H9 (cell line): ENCODE measurements around the gene ZNF362. TPM values are rescaled to one million over a fixed set of nuclear protein-coding genes. Genes with fewer than 3 reads are reported as not detected.

ENCODE experiments used
- DNase-seq: peaks from one replicate; pipeline ENCODE4 v3.0.0-alpha.2; 2017
- H2AFZ ChIP-seq: one replicate; pipeline ENCODE4 v1.6.1; 2013; ENCODE audit warnings: mild to moderate bottlenecking, low read length, control low read depth, moderate library complexity
- H2AK5ac ChIP-seq: 2 replicates; pipeline ENCODE4 v1.6.1; 2013; ENCODE audit warnings: low read length, control low read depth, mixed read lengths; ENCODE audit not compliant: insufficient read length
- H2BK120ac ChIP-seq: one replicate; pipeline ENCODE4 v1.6.1; 2013; ENCODE audit warnings: low read depth, mild to moderate bottlenecking, low read length, control low read depth, inconsistent platforms; ENCODE audit not compliant: poor library complexity, severe bottlenecking
- H2BK12ac ChIP-seq: 2 replicates; pipeline ENCODE4 v1.6.1; 2013; ENCODE audit warnings: low read length, control low read depth, mixed read lengths, low read depth; ENCODE audit not compliant: insufficient read length
- H2BK15ac ChIP-seq: 2 replicates; pipeline ENCODE4 v1.6.1; 2013; ENCODE audit warnings: low read depth, low read length, control low read depth
- H2BK20ac ChIP-seq: one replicate; pipeline ENCODE4 v1.6.1; 2013; ENCODE audit warnings: low read depth, mild to moderate bottlenecking, low read length, control low read depth, inconsistent platforms; ENCODE audit not compliant: poor library complexity, severe bottlenecking
- H2BK5ac ChIP-seq: 2 replicates; pipeline ENCODE4 v1.6.1; 2013; ENCODE audit warnings: low read length, control low read depth, mixed read lengths; ENCODE audit not compliant: insufficient read length
- H3K14ac ChIP-seq: 2 replicates; pipeline ENCODE4 v1.6.1; 2013; ENCODE audit warnings: low read length, control low read depth; ENCODE audit not compliant: insufficient read depth
- H3K18ac ChIP-seq: 2 replicates; pipeline ENCODE4 v1.6.1; 2013; ENCODE audit warnings: low read depth, mild to moderate bottlenecking, mixed read lengths, low read length, control low read depth; ENCODE audit not compliant: insufficient read length
- H3K23ac ChIP-seq: 2 replicates; pipeline ENCODE4 v1.6.1; 2013; ENCODE audit warnings: low read length, control low read depth, mixed read lengths, low read depth; ENCODE audit not compliant: insufficient read length
- H3K23me2 ChIP-seq: 2 replicates; pipeline ENCODE4 v1.6.1; 2013; ENCODE audit warnings: low read depth, mild to moderate bottlenecking, mixed read lengths, low read length, control low read depth; ENCODE audit not compliant: insufficient read length, poor library complexity, severe bottlenecking
- H3K27ac ChIP-seq: 2 replicates; pipeline ENCODE4 v1.5.1; 2013; ENCODE audit warnings: low read length, control low read depth, mixed read lengths, low read depth; ENCODE audit not compliant: insufficient read length
- H3K27me3 ChIP-seq: 2 replicates; pipeline ENCODE4 v1.6.1; 2013; ENCODE audit warnings: low read length, control low read depth, inconsistent platforms; ENCODE audit not compliant: insufficient read depth
- H3K4ac ChIP-seq: 2 replicates; pipeline ENCODE4 v1.6.1; 2013; ENCODE audit warnings: low read depth, mild to moderate bottlenecking, control low read depth, inconsistent platforms, low read length, moderate library complexity
- H3K4me1 ChIP-seq: 2 replicates; pipeline ENCODE4 v1.6.1; 2013; ENCODE audit warnings: low read length, control low read depth, inconsistent platforms; ENCODE audit not compliant: insufficient read depth
- H3K4me2 ChIP-seq: 2 replicates; pipeline ENCODE4 v1.6.1; 2013; ENCODE audit warnings: low read length, control low read depth, mixed read lengths; ENCODE audit not compliant: insufficient read length, insufficient read depth
- H3K56ac ChIP-seq: 2 replicates; pipeline ENCODE4 v1.6.1; 2013; ENCODE audit warnings: low read depth, mild to moderate bottlenecking, mixed read lengths, low read length, control low read depth; ENCODE audit not compliant: insufficient read length
- H3K79me1 ChIP-seq: 2 replicates; pipeline ENCODE4 v1.6.1; 2013; ENCODE audit warnings: low read depth, mild to moderate bottlenecking, moderate library complexity, low read length, control low read depth, inconsistent platforms; ENCODE audit not compliant: insufficient read depth, poor library complexity, severe bottlenecking
- H3K79me2 ChIP-seq: 2 replicates; pipeline ENCODE4 v1.6.1; 2013; ENCODE audit warnings: low read length, control low read depth, inconsistent platforms; ENCODE audit not compliant: insufficient read depth
- H3K9ac ChIP-seq: 2 replicates; pipeline ENCODE4 v1.6.1; 2013; ENCODE audit warnings: low read length, control low read depth, mixed read lengths; ENCODE audit not compliant: insufficient read length; ENCODE audit errors: extremely low read depth
- H3K9me3 ChIP-seq: one replicate; pipeline ENCODE4 v1.6.1; 2013; ENCODE audit warnings: low read depth, low read length, inconsistent platforms; ENCODE audit not compliant: control insufficient read depth
- H3T11ph ChIP-seq: one replicate; pipeline ENCODE4 v1.6.1; 2013; ENCODE audit warnings: mild to moderate bottlenecking, low read length, control low read depth, inconsistent platforms
- H4K20me1 ChIP-seq: one replicate; pipeline ENCODE4 v1.6.1; 2013; ENCODE audit not compliant: control insufficient read depth, insufficient read length, insufficient read depth
- H4K5ac ChIP-seq: 2 replicates; pipeline ENCODE4 v1.6.1; 2013; ENCODE audit warnings: low read depth, mild to moderate bottlenecking, mixed read lengths, low read length, control low read depth; ENCODE audit not compliant: insufficient read length
- H4K8ac ChIP-seq: replicated peaks from 2 replicates; pipeline ENCODE4 v1.6.1; 2013; ENCODE audit warnings: low read length, control low read depth, mixed read lengths, low read depth; ENCODE audit not compliant: insufficient read length
- H4K91ac ChIP-seq: 2 replicates; pipeline ENCODE4 v1.6.1; 2013; ENCODE audit warnings: low read depth, mild to moderate bottlenecking, moderate library complexity, mixed read lengths, low read length, control low read depth; ENCODE audit not compliant: insufficient read length
- H3K27ac Mint-ChIP-seq, 3 experiments: 2 replicates in 2 of 3; 3 replicates in 1 of 3; pipeline ENCODE4 v1.8.0; 2020 to 2021; ENCODE audit warnings: mixed read lengths in 3 of 3, mild to moderate bottlenecking in 1 of 3, moderate library complexity in 1 of 3
- H3K27me3 Mint-ChIP-seq: 2 replicates; pipeline ENCODE4 v1.8.0; 2021; ENCODE audit warnings: low read depth, mild to moderate bottlenecking, moderate library complexity, mixed read lengths
- H3K36me3 Mint-ChIP-seq, 3 experiments: 2 replicates in 2 of 3; 3 replicates in 1 of 3; pipeline ENCODE4 v1.8.0; 2020 to 2021; ENCODE audit warnings: low read depth in 3 of 3, mixed read lengths in 3 of 3; ENCODE audit not compliant: insufficient read depth in 1 of 3
- H3K4me1 Mint-ChIP-seq, 2 experiments: 2 replicates each; pipeline ENCODE4 v1.8.0; 2020; ENCODE audit warnings: mixed read lengths in 2 of 2
- H3K4me3 Mint-ChIP-seq, 2 experiments: 2 replicates in 1 of 2; 3 replicates in 1 of 2; pipeline ENCODE4 v1.8.0; 2020 to 2021; ENCODE audit warnings: mild to moderate bottlenecking in 2 of 2, mixed read lengths in 2 of 2, moderate library complexity in 1 of 2
- H3K9me3 Mint-ChIP-seq, 2 experiments: 2 replicates in 1 of 2; 3 replicates in 1 of 2; pipeline ENCODE4 v1.8.0; 2020; ENCODE audit warnings: mild to moderate bottlenecking in 2 of 2, mixed read lengths in 2 of 2, moderate library complexity in 1 of 2
- WGBS: extraction: QIAGEN DNeasy Blood & Tissue Kit; methylation state at CpG from one replicate; pipeline ENCODE4 v1.1.7; 2013; ENCODE audit warnings: missing lambda C conversion rate, low lambda C conversion rate, mixed read lengths; ENCODE audit not compliant: insufficient read length; ENCODE audit errors: extremely low coverage; 5-methylcytosine and 5-hydroxymethylcytosine counted together
- total RNA-seq: library from RNA; stranded (reverse); gene quantifications from 2 replicates; pipeline ENCODE4 v1.2.1, GENCODE V29; 2021
- TF ChIP-seq, protein P1 (sequence below): fragments of 200-600 bp; sonication (generic); conservative IDR thresholded peaks from 3 replicates; pipeline ENCODE4 v1.8.0; 2021; ENCODE audit warnings: antibody characterized with exemption, mild to moderate bottlenecking

ZNF362 gene
- total RNA-seq, 1 experiment from 2014 or later, result 18.7 TPM

DNA sequence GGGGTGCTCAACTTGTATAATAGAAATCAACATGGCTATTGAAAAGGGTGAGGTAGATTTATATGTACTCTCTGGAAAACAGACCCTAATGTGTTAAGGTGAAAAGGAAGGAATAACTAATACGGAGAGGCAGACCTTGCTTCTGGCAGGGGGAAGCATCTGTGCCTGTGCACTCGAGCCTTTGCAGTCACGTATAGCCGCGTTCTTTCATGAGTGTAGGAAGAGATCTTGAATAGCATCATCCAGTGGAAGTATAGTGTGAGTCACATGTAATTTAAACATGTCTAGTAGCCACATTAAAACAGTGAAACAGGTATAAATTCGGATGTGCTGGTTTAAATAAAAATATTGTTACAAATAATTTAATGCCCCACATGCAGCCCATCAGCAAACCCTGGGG lies 61.7 kb downstream of the ZNF362 start:
- no CpG with 5 or more reads among the region's 6 CpGs for WGBS
- H3K23ac ChIP-seq, result no peak overlapping the region
- no peak overlapping the region for H2AFZ ChIP-seq
- no peak overlapping the region for H2BK20ac ChIP-seq
- no peak overlapping the region for H4K91ac ChIP-seq
- H3K27ac Mint-ChIP-seq, result no peak overlapping the region
- no peaks in the 10 kb centered on the region for H4K20me1 ChIP-seq
- TF ChIP-seq, protein P1, sequence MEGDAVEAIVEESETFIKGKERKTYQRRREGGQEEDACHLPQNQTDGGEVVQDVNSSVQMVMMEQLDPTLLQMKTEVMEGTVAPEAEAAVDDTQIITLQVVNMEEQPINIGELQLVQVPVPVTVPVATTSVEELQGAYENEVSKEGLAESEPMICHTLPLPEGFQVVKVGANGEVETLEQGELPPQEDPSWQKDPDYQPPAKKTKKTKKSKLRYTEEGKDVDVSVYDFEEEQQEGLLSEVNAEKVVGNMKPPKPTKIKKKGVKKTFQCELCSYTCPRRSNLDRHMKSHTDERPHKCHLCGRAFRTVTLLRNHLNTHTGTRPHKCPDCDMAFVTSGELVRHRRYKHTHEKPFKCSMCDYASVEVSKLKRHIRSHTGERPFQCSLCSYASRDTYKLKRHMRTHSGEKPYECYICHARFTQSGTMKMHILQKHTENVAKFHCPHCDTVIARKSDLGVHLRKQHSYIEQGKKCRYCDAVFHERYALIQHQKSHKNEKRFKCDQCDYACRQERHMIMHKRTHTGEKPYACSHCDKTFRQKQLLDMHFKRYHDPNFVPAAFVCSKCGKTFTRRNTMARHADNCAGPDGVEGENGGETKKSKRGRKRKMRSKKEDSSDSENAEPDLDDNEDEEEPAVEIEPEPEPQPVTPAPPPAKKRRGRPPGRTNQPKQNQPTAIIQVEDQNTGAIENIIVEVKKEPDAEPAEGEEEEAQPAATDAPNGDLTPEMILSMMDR, result no peak
- H3K9ac ChIP-seq, result no peak overlapping the region
- no peaks in the 10 kb centered on the region for H3K36me3 Mint-ChIP-seq
- no peak overlapping the region for H4K5ac ChIP-seq
- H3K56ac ChIP-seq, result no peak overlapping the region
- H3K4me3 Mint-ChIP-seq, result no peak overlapping the region
- no peak overlapping the region for H3K27ac ChIP-seq
- H3K9me3 ChIP-seq, result no peaks in the 10 kb centered on the region
- no peaks in the 10 kb centered on the region for H3K79me2 ChIP-seq
- no peaks in the 10 kb centered on the region for H3K4me1 ChIP-seq
- H2AK5ac ChIP-seq, result no peak overlapping the region
- no peaks in the 10 kb centered on the region for H3K79me1 ChIP-seq
- peaks cover 5 to 13% of the 10 kb centered on the region in 2 experiments; a peak in 3 of 4 replicates for H3K4me1 Mint-ChIP-seq
- no peak overlapping the region for H2BK5ac ChIP-seq
- no peak overlapping the region for H3K4ac ChIP-seq
- no peak overlapping the region for H3T11ph ChIP-seq
- no peak overlapping the region for H3K14ac ChIP-seq
- peaks cover 21% of the 10 kb centered on the region for H3K27me3 Mint-ChIP-seq
- H3K18ac ChIP-seq, result no peak overlapping the region
- H3K4me2 ChIP-seq, result no peak overlapping the region
- H2BK15ac ChIP-seq, result no peak overlapping the region
- H3K9me3 Mint-ChIP-seq, result no peaks in the 10 kb centered on the region
- DNase-seq, result no peak
- H4K8ac ChIP-seq, result no peak overlapping the region
- no peaks in the 10 kb centered on the region for H3K23me2 ChIP-seq
- no peak overlapping the region for H2BK12ac ChIP-seq
- H2BK120ac ChIP-seq, result no peak overlapping the region
- no peaks in the 10 kb centered on the region for H3K27me3 ChIP-seq
